ENCODE data around the gene TMEM94.
"Not testable (repeated sequence)": the region's sequence is repeated elsewhere in the genome, so short reads cannot be mapped to it uniquely, and the experiment has no call there.

The TMEM94 gene

DNA sequence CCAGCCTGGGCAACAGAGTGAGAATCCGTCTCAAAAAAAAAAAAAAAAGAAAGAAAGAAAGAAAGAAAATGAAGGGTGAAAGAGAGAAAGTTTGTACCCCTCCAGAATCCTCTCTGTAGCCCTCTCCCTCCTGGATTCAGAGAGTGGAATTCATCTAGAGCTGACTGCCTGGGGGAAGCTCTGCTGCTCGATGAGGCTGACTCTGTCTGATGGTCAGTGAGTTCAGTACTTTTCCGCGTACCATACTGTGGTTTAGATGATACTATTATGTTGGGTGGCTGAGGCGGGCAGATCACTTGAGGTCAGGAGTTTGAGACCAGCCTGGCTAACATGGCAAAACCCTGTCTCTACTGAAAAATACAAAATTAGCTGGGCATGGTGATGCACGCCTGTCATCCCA lies 14.8 kb downstream of the TMEM94 start:
- H3K36me3 ChIP-seq (ENCODE audit: insufficient read depth, low read length): peaks cover 17% of the 10 kb centered on the region
- H3K27me3 ChIP-seq (ENCODE audit: control insufficient read depth in 1 of 2, insufficient read depth in 2 of 2, low read length in 2 of 2): no peaks in the 10 kb centered on the region
- H3K9ac ChIP-seq (ENCODE audit: low read length): no peak overlapping the region
- H3K4me3 ChIP-seq (ENCODE audit: low read depth in 1 of 2, low read length in 2 of 2): no peak overlapping the region
- peaks cover 13% of the 10 kb centered on the region for H3K4me1 ChIP-seq (ENCODE audit: insufficient read depth, low read length)
- no peaks in the 10 kb centered on the region for H3K9me3 ChIP-seq (ENCODE audit: low read length)
- H3K27ac ChIP-seq (ENCODE audit: low read depth, low read length): no peak overlapping the region

DNA sequence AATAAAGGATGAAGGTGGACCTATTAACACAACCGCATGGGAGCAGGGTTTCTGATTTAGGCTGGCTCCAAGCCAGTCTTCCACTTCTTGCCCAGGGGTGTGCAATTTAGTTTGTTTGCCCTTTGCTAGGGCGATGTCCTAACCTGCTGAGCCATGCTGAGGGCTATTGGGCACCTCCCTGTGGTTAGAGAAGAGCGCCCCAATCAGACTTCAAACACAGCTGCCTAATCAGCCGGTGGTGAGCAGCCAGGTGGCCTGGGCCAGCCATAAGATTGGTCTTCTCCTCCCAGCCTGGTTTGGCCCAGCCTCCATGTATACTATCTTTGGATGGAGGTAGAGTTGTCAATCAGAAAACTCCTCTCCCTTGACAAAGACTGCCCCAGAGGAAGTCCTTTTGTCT lies 15.7 kb downstream of the TMEM94 start:
- Histone ChIP-seq H3K9ac (ENCODE audit: low read length) (no peak overlapping the region), H3K36me3 (ENCODE audit: insufficient read depth, low read length) (peaks cover 17% of the 10 kb centered on the region), H3K4me1 (ENCODE audit: insufficient read depth, low read length) (peaks cover 22% of the 10 kb centered on the region), H3K27me3 (ENCODE audit: control insufficient read depth in 1 of 2, insufficient read depth in 2 of 2, low read length in 2 of 2) (no peaks in the 10 kb centered on the region), H3K27ac (ENCODE audit: low read depth, low read length) (no peak overlapping the region), H3K9me3 (ENCODE audit: low read length) (no peaks in the 10 kb centered on the region), H3K4me3 (ENCODE audit: low read depth in 1 of 2, low read length in 2 of 2) (no peak overlapping the region)

DNA sequence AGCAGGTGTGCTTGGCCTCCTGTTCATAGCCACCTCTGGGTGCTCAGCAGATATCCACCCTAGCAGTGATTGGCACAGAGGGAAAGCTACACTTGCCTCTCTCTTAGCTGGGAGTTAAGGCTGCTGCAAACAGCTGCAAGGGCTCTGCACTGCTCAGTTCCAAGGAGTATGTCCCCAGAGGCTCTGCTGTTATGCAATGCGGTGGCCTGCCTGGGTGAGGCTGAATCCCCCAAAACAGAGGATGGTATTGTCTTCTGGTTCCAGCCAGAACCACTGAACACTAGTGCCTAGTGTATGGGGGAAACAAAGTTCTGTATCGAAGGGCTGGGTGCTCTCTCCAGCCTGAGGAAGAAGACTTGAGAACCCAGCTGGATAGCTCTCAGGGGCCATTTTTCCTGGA lies 16.8 kb downstream of the TMEM94 start:
- Histone ChIP-seq H3K36me3 (ENCODE audit: insufficient read depth, low read length) (peaks cover 17% of the 10 kb centered on the region), H3K9ac (ENCODE audit: low read length) (no peak overlapping the region), H3K9me3 (ENCODE audit: low read length) (no peaks in the 10 kb centered on the region), H3K4me3 (ENCODE audit: low read depth in 1 of 2, low read length in 2 of 2) (no peak overlapping the region), H3K27me3 (ENCODE audit: control insufficient read depth in 1 of 2, insufficient read depth in 2 of 2, low read length in 2 of 2) (no peaks in the 10 kb centered on the region), H3K4me1 (ENCODE audit: insufficient read depth, low read length) (peaks cover 25% of the 10 kb centered on the region), H3K27ac (ENCODE audit: low read depth, low read length) (no peak overlapping the region)

DNA sequence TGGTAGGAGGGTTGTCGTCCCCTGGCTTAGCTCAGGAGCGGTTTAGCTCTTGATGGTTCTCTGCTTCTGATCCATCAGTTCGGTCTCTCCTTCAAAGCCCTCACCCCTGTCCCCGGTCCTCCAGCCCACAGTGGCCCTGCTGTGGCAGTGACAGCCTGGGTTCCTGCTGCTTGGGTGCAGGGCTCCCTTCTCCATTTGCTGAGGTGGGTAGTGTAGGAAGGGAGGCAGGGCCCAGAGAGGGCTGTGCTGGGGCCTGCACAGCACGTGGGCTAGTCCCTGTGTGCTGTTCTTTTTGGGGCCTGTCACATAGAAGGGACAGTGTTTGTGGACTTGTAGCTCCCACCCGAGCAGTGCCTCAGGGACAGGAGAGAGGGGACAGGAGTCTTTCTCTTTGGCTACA lies 18.3 kb downstream of the TMEM94 start:
- no peaks in the 10 kb centered on the region for H3K9me3 ChIP-seq (ENCODE audit: low read length)
- H3K4me3 ChIP-seq (ENCODE audit: low read depth in 1 of 2, low read length in 2 of 2): no peak overlapping the region
- no peaks in the 10 kb centered on the region for H3K27me3 ChIP-seq (ENCODE audit: control insufficient read depth in 1 of 2, insufficient read depth in 2 of 2, low read length in 2 of 2)
- H3K36me3 ChIP-seq (ENCODE audit: insufficient read depth, low read length): peaks cover 17% of the 10 kb centered on the region
- no peak overlapping the region for H3K9ac ChIP-seq (ENCODE audit: low read length)
- H3K27ac ChIP-seq (ENCODE audit: low read depth, low read length): no peak overlapping the region
- peaks cover 25% of the 10 kb centered on the region for H3K4me1 ChIP-seq (ENCODE audit: insufficient read depth, low read length)

DNA sequence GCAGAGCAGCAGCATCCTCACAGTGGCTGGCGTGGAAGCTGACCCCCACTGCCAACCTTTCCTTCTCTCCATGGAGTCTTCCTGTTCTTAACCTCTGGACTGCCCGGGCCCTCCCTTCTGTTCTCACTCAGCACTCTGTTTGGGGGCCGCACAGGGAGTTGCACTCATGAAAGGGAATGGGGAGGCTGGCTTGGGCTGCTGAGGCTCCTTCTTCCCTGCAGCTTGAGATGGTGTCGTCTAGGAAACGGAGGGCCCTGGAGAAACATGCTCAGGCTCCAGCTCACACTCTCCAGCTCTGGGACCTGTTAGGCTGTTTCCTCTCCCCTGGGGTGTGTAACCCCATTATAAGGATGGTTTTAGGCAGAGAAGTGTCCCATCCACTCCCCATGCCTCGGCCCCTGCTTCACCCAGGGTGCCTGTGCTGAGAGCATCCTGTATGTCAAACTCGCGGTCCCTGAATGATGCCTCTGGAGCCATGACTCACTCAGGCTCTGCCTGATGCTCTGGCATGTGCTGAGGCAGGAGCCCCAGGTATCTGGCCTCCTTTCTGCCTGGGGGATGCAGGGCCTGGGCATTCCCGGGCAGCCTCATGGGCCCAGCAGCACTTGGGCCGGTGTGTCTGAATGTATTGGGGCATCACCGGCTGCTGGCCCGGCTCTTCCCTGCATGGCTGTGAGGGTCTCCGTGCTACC lies 18.9 kb downstream of the TMEM94 start:
- peak overlapping the region in 1 of 2 donors; percentile 25 for H3K4me3 ChIP-seq (ENCODE audit: low read depth in 1 of 2, low read length in 2 of 2)
- peaks cover 25% of the 10 kb centered on the region for H3K4me1 ChIP-seq (ENCODE audit: insufficient read depth, low read length)
- H3K36me3 ChIP-seq (ENCODE audit: insufficient read depth, low read length): peaks cover 17% of the 10 kb centered on the region
- H3K9me3 ChIP-seq (ENCODE audit: low read length): no peaks in the 10 kb centered on the region
- peak overlapping the region; percentile 59 for H3K27ac ChIP-seq (ENCODE audit: low read depth, low read length)
- no peak overlapping the region for H3K9ac ChIP-seq (ENCODE audit: low read length)
- H3K27me3 ChIP-seq (ENCODE audit: control insufficient read depth in 1 of 2, insufficient read depth in 2 of 2, low read length in 2 of 2): no peaks in the 10 kb centered on the region

DNA sequence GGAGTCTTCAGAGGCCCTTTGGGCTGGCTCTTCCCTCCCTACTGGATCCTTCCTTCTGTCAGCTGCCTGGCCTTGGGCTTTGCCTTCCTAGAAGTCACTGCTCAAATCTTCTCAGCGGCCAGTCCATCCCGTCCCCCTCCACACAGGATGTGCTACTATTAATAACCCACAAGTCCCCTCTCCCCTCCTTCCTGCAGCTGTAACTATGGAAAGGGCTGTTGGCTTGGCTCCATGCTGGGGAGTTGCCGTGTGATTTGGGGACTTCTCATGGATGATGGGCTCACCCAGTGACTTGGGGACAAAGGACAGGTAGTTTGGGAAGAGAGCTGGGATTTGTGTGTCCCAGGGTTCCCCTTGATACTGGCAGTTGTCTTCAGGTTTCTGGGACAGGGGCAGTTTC lies 19.4 kb downstream of the TMEM94 start:
- no peak overlapping the region for H3K9ac ChIP-seq (ENCODE audit: low read length)
- peaks cover 17% of the 10 kb centered on the region for H3K36me3 ChIP-seq (ENCODE audit: insufficient read depth, low read length)
- H3K27me3 ChIP-seq (ENCODE audit: control insufficient read depth in 1 of 2, insufficient read depth in 2 of 2, low read length in 2 of 2): no peaks in the 10 kb centered on the region
- H3K4me3 ChIP-seq (ENCODE audit: low read depth in 1 of 2, low read length in 2 of 2): peak overlapping the region in 1 of 2 donors; percentile 25
- peak overlapping the region; percentile 59 for H3K27ac ChIP-seq (ENCODE audit: low read depth, low read length)
- peaks cover 25% of the 10 kb centered on the region for H3K4me1 ChIP-seq (ENCODE audit: insufficient read depth, low read length)
- no peaks in the 10 kb centered on the region for H3K9me3 ChIP-seq (ENCODE audit: low read length)

DNA sequence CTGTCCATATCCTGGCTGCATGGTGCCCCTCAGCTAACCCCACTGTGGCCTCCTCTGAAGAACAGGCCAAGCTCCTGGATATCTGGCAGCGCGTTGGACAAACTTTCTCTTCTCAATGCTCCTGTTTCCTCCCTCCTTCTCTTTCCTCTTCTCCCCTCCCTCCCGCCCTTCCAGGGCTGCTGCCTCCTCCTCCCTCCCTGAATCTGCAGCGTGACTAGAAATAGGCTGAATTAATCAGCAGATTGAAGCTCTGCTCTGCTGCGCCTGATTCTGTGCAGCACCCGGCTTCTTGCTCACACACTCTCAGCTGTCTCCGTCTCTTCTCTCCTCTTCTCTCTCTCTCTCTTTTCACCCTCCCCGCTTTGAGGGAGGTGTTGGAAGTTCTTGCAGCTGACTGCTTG lies 19.8 kb downstream of the TMEM94 start:
- Histone ChIP-seq H3K9me3 (ENCODE audit: low read length) (no peaks in the 10 kb centered on the region), H3K36me3 (ENCODE audit: insufficient read depth, low read length) (peaks cover 17% of the 10 kb centered on the region), H3K9ac (ENCODE audit: low read length) (no peak overlapping the region), H3K4me3 (ENCODE audit: low read depth in 1 of 2, low read length in 2 of 2) (peak overlapping the region; percentile 24 to 25), H3K4me1 (ENCODE audit: insufficient read depth, low read length) (peaks cover 27% of the 10 kb centered on the region), H3K27me3 (ENCODE audit: control insufficient read depth in 1 of 2, insufficient read depth in 2 of 2, low read length in 2 of 2) (no peaks in the 10 kb centered on the region), H3K27ac (ENCODE audit: low read depth, low read length) (peak overlapping the region; percentile 59)

DNA sequence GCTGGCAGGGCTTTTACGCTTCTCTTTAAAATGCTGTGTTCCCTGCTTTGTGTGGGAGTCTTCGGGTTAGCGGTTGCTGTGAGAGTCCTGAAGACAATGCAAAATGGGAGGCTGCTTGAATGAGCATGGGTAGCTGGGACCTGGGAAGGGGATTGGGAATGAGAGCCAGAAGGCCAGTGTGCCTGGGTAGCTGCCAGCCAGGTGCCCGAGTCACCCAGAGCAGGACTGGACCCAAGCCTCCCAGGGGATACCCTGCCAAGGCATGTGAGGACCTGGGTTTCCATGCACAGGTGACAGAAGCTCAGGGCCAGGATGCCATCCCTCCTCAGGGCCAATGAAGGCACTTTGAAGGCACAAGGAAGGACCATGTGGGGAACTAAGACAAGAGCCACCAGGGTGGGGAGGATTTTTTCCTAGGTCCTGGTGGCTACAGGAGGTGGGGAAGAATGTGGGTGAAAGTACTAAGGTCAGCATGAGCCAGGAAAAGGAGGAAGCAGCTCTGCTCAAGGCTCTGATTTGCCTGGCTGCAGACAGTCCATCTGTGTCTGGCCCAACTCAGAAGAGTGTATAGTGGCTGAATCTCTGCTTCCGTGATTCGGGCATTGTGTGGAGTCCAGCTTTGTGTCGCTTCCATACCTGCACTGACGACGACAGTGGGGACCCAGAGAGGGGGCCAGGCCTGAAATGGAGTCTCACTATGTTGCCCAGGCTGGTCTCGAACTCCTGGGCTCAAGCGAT lies 20.5 kb downstream of the TMEM94 start:
- Histone ChIP-seq H3K4me1 (ENCODE audit: insufficient read depth, low read length) (peaks cover 31% of the 10 kb centered on the region), H3K36me3 (ENCODE audit: insufficient read depth, low read length) (peaks cover 14% of the 10 kb centered on the region), H3K4me3 (ENCODE audit: low read depth in 1 of 2, low read length in 2 of 2) (peak overlapping the region; percentile 2 to 24), H3K27me3 (ENCODE audit: control insufficient read depth in 1 of 2, insufficient read depth in 2 of 2, low read length in 2 of 2) (no peaks in the 10 kb centered on the region), H3K27ac (ENCODE audit: low read depth, low read length) (peak overlapping the region; percentile 59), H3K9me3 (ENCODE audit: low read length) (no peaks in the 10 kb centered on the region), H3K9ac (ENCODE audit: low read length) (no peak overlapping the region)

DNA sequence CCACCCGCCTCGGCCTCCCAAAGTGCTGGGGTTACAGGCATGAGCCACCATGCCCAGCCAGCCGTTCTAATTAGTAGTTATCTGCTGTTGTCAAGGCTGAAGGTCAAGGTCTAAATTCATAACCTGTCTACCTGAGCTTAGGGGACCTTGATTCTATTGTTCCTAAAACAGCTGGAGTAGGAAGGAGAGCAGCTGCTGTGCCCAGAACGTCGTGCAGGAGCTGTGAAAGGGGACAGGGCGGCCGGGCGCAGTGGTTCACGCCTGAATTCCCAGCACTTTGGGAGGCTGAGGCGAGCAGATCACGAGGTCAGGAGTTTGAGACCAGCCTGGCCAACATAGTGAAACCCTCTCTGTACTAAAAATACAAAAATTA lies 21.0 kb downstream of the TMEM94 start:
- Histone ChIP-seq H3K27ac (ENCODE audit: low read depth, low read length) (peak overlapping the region; percentile 59), H3K4me1 (ENCODE audit: insufficient read depth, low read length) (peaks cover 31% of the 10 kb centered on the region)
- H3K36me3 ChIP-seq (ENCODE audit: insufficient read depth, low read length): not testable (repeated sequence)

DNA sequence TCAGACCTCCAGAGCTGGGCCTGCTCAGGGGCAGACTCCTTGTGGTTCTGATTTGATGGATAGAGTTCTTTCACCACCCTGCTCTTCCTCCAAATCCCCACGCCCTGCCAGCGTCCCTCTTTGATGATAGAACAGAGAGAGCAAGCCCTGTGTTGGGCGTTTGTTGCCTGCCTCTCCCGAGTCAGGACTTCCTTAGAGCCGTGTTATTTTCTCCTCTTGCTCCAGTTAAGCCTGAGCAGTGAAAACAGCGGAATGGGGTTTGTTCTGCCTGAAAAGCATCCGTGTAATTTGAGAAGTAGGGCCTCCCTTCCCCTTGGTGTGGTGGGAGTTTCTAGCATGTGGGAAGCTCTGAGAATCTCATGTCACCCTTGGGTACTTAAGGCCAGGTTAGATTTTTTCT lies 22.1 kb downstream of the TMEM94 start:
- H3K4me3 ChIP-seq (ENCODE audit: low read depth in 1 of 2, low read length in 2 of 2): no peak overlapping the region
- peaks cover 31% of the 10 kb centered on the region for H3K4me1 ChIP-seq (ENCODE audit: insufficient read depth, low read length)
- H3K27ac ChIP-seq (ENCODE audit: low read depth, low read length): no peak overlapping the region
- H3K9me3 ChIP-seq (ENCODE audit: low read length): no peaks in the 10 kb centered on the region
- H3K36me3 ChIP-seq (ENCODE audit: insufficient read depth, low read length): no peaks in the 10 kb centered on the region
- H3K9ac ChIP-seq (ENCODE audit: low read length): no peak overlapping the region
- H3K27me3 ChIP-seq (ENCODE audit: control insufficient read depth in 1 of 2, insufficient read depth in 2 of 2, low read length in 2 of 2): no peaks in the 10 kb centered on the region

More for the DNA sequence above, 21.0 kb downstream of the TMEM94 start:
- peak overlapping the region in 1 of 2 donors; percentile 2 for H3K4me3 ChIP-seq (ENCODE audit: low read depth in 1 of 2, low read length in 2 of 2)
- not testable (repeated sequence) for H3K9ac ChIP-seq (ENCODE audit: low read length); H3K9me3 ChIP-seq (ENCODE audit: low read length); H3K27me3 ChIP-seq (ENCODE audit: control insufficient read depth in 1 of 2, insufficient read depth in 2 of 2, low read length in 2 of 2)

DNA sequence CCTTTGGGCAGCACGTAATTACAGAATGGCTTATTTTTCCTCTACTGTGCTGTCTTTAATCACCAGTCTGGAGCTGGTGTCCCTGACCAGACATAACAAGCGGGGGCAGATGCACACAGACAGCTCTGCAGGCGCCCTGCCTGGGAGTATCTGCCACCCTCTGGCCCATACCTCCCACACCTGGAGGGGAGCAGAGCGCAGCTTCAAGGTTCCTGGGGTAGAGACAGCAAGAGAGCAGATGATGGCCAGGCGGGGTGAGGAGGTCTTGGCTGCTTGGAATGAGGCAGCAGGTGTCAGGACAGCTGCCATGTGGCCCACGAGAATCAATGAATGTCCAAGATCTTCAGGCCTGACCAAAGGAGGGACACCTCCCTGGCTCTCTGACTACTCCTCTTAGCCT lies 23.8 kb downstream of the TMEM94 start:
- Histone ChIP-seq H3K4me1 (ENCODE audit: insufficient read depth, low read length) (peaks cover 27% of the 10 kb centered on the region), H3K27ac (ENCODE audit: low read depth, low read length) (no peak overlapping the region), H3K36me3 (ENCODE audit: insufficient read depth, low read length) (no peaks in the 10 kb centered on the region), H3K27me3 (ENCODE audit: control insufficient read depth in 1 of 2, insufficient read depth in 2 of 2, low read length in 2 of 2) (no peaks in the 10 kb centered on the region), H3K9ac (ENCODE audit: low read length) (no peak overlapping the region), H3K4me3 (ENCODE audit: low read depth in 1 of 2, low read length in 2 of 2) (no peak overlapping the region), H3K9me3 (ENCODE audit: low read length) (no peaks in the 10 kb centered on the region)

Data from muscle layer of colon (tissue), 2 donors.